HuH-7 (cell line): Measurements from ENCODE around the gene FAM222B.
"Not testable (repeated sequence)": the region's sequence is repeated elsewhere in the genome, so short reads cannot be mapped to it uniquely, and the experiment has no call there.

ENCODE experiments used
- DNase-seq: peaks from one replicate; pipeline ENCODE4 v3.0.0; 2011; ENCODE audit warnings: low spot score

FAM222B gene

GRCh38 chr17:28867276-28867675 is 24.7 kb upstream of the FAM222B start:
- no peak for DNase-seq

GRCh38 chr17:28865946-28866752 is 23.6 kb upstream of the FAM222B start:
- DNase-seq = no peak

- DNase-seq = peak; percentile 53
Measured at GRCh38 chr17:28864991-28865849, 22.6 kb upstream of the FAM222B start.

- no peak for DNase-seq
Measured at GRCh38 chr17:28863953-28864352, 21.4 kb upstream of the FAM222B start.

- no peak for DNase-seq
Measured at GRCh38 chr17:28862561-28862960, 20.0 kb upstream of the FAM222B start.

- no peak for DNase-seq
Measured at GRCh38 chr17:28861393-28862203, 19.0 kb upstream of the FAM222B start.

- no peak for DNase-seq
Measured at GRCh38 chr17:28860363-28860808, 17.8 kb upstream of the FAM222B start.

- DNase-seq = no peak
Measured at GRCh38 chr17:28858801-28859355, 16.3 kb upstream of the FAM222B start.

- no peak for DNase-seq
Measured at GRCh38 chr17:28857905-28858800, 15.6 kb upstream of the FAM222B start.

- no peak for DNase-seq
Measured at GRCh38 chr17:28856028-28856574, 13.5 kb upstream of the FAM222B start.

- DNase-seq = no peak
Measured at GRCh38 chr17:28855336-28855679, 12.7 kb upstream of the FAM222B start.

- peak; percentile 85 for DNase-seq
Measured at GRCh38 chr17:28854457-28855335, 12.1 kb upstream of the FAM222B start, which contains the start of gene ERAL1. Gene ERAL1 (plus strand): TSS chr17:28855016. CDS start chr17:28855035, 19 bp downstream.

GRCh38 chr17:28853295-28853694 is 10.7 kb upstream of the FAM222B start:
- DNase-seq = no peak

- DNase-seq = no peak
Measured at GRCh38 chr17:28849281-28849680, 6.7 kb upstream of the FAM222B start.

- DNase-seq = peak; percentile 65
Measured at GRCh38 chr17:28848667-28849066, 6.1 kb upstream of the FAM222B start.

GRCh38 chr17:28846699-28847098 is 4.1 kb upstream of the FAM222B start:
- DNase-seq = not testable (repeated sequence)

- DNase-seq = no peak
Measured at GRCh38 chr17:28846231-28846630, 3.6 kb upstream of the FAM222B start.

GRCh38 chr17:28843816-28844148 is 1.2 kb upstream of the FAM222B start:
- no peak for DNase-seq

GRCh38 chr17:28841901-28842281 is 699 bp downstream of the FAM222B start:
- DNase-seq = peak; percentile 39

GRCh38 chr17:28839221-28839620 is 3.4 kb downstream of the FAM222B start:
- no peak for DNase-seq
